Lung (tissue), 12 donors: ENCODE measurements around the gene ARHGAP19. TPM values are rescaled to one million over a fixed set of nuclear protein-coding genes. Genes with fewer than 3 reads are reported as not detected.
A peak's percentile ranks its signal among the peaks of the same experiment; 100 is the strongest.

Experiments used
- ATAC-seq: fragments of 200-7000 bp; cut with Tn5 transposase; one replicate; pipeline ENCODE4 v1.9.1; 2020; ENCODE audit warnings: moderate number of reproducible peaks; ENCODE audit not compliant: insufficient read depth, low FRiP score
- DNase-seq, 3 donors: peaks; one replicate each; pipeline ENCODE4 v3.0.0-alpha.2; 2013 to 2017
- H3K27ac ChIP-seq, 2 donors: one replicate each; pipeline ENCODE4 v1.5.1; 2013; ENCODE audit warnings: mild to moderate bottlenecking in 2 of 2, moderate library complexity in 2 of 2, control low read depth in 1 of 2, inconsistent platforms in 1 of 2, low read depth in 1 of 2, low read length in 1 of 2
- H3K27me3 ChIP-seq, 3 donors: one replicate each; pipeline ENCODE4 v1.5.1; 2013; ENCODE audit warnings: low read length in 2 of 3; ENCODE audit not compliant: control insufficient read depth in 3 of 3, insufficient read depth in 3 of 3
- H3K36me3 ChIP-seq, 4 donors: one replicate each; pipeline ENCODE4 v1.5.1; 2013; ENCODE audit warnings: low read length in 4 of 4, mild to moderate bottlenecking in 1 of 4, moderate library complexity in 1 of 4; ENCODE audit not compliant: control insufficient read depth in 4 of 4, insufficient read depth in 4 of 4
- H3K4me1 ChIP-seq, 5 donors: one replicate each; pipeline ENCODE4 v1.5.1; 2013; ENCODE audit warnings: low read length in 5 of 5, mild to moderate bottlenecking in 2 of 5, moderate library complexity in 1 of 5; ENCODE audit not compliant: control insufficient read depth in 5 of 5, insufficient read depth in 5 of 5
- H3K4me3 ChIP-seq: one replicate; pipeline ENCODE4 v1.5.1; 2013; ENCODE audit warnings: mild to moderate bottlenecking, control low read depth, moderate library complexity
- H3K9ac ChIP-seq, 2 donors: one replicate each; pipeline ENCODE4 v1.5.1; 2013; ENCODE audit warnings: low read length in 2 of 2, control low read depth in 1 of 2; ENCODE audit not compliant: insufficient read depth in 1 of 2
- H3K9me3 ChIP-seq, 4 donors: one replicate each; pipeline ENCODE4 v1.5.1; 2013; ENCODE audit warnings: low read length in 3 of 4, mild to moderate bottlenecking in 1 of 4, moderate library complexity in 1 of 4; ENCODE audit not compliant: control insufficient read depth in 4 of 4, insufficient read depth in 3 of 4
- CTCF ChIP-seq: IDR thresholded peaks from 2 replicates; pipeline ENCODE4 v1.5.1; 2012; ENCODE audit warnings: mild to moderate bottlenecking; ENCODE audit errors: control extremely low read depth, extremely low read depth
- WGBS, 2 donors: extraction: QIAGEN DNeasy Blood & Tissue Kit; methylation state at CpG; one replicate each; pipeline ENCODE4 v1.1.7; 2013; 5-methylcytosine and 5-hydroxymethylcytosine counted together
- polyA plus RNA-seq, 2 donors: library from polyadenylated mRNA; stranded (reverse); fragments of 200-250 nt; gene quantifications; one replicate each; pipeline ENCODE4 v1.2.1, GENCODE V29; 2013
- total RNA-seq, 2 donors: library from RNA; depleted of rRNA in 1 of 2; stranded (reverse); fragments of >200 nt in 1 of 2; gene quantifications; one replicate each; pipeline ENCODE4 v1.2.1, GENCODE V29; 2014 to 2021
- donor health status: control.
- donor health status: control.
- donor health status: Bipolar disorder and iron deficiency.
- donor health status: healthy.
- donor health status: DM: yes; HTN: yes; CAD: no.

The ARHGAP19 gene
- total and polyA plus RNA-seq, 4 donors = 1.9 to 20.4 (median 8.5) TPM

GRCh38 chr10:97261183-97261582, 31.3 kb downstream of the ARHGAP19 start:
- no peaks in the 10 kb centered on the region for H3K27me3 ChIP-seq
- H3K9me3 ChIP-seq = no peaks in the 10 kb centered on the region
- no peak for DNase-seq
- H3K4me3 ChIP-seq = no peak overlapping the region
- WGBS, 2 donors = 82 to 91% methylated on average over 2 of the region's 2 CpGs
- no peak overlapping the region for H3K9ac ChIP-seq
- H3K27ac ChIP-seq = no peak overlapping the region
- no peak for TF ChIP-seq CTCF
- peaks cover 5 to 26% (median 13%) of the 10 kb centered on the region in 4 donors for H3K36me3 ChIP-seq
- no peaks in the 10 kb centered on the region for H3K4me1 ChIP-seq
- no peak for ATAC-seq

DNA sequence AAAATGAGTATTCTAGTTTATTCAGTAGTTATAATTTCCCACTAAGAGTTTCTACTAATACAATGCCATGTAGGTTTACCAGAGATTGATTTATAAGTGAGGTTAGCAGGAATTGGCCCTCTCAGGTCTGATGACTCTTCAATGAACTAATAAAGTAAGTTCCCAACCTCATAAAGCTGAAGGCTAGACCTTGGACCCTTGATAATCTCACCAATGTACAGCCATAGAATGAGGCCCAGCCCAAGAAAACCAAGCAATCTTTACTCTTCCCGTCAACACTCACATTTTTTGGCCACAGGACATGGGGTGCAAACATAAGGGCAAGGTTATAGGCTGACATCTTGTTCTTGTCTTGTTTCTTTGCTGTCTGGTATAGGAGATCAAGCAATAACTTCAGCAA, 33.3 kb downstream of the ARHGAP19 start:
- TF ChIP-seq CTCF = no peak
- Histone ChIP-seq H3K27ac (no peak overlapping the region), H3K9me3 (no peaks in the 10 kb centered on the region), H3K9ac (no peak overlapping the region), H3K4me3 (no peak overlapping the region), H3K36me3 (peaks cover 10 to 40% (median 17%) of the 10 kb centered on the region in 4 donors), H3K4me1 (no peaks in the 10 kb centered on the region), H3K27me3 (no peaks in the 10 kb centered on the region)
- no peak for ATAC-seq
- no peak for DNase-seq
- 96 to 100% methylated on average over 1 of the region's 1 CpG for WGBS, 2 donors

- H3K9ac ChIP-seq = no peak overlapping the region
- DNase-seq (no peak), ATAC-seq (no peak)
- H3K4me3 ChIP-seq = no peak overlapping the region
- TF ChIP-seq CTCF = no peak
- H3K4me1 ChIP-seq = no peaks in the 10 kb centered on the region
- peak overlapping the region in 1 of 2 donors; percentile 21 for H3K27ac ChIP-seq
- peaks cover 7 to 36% (median 16%) of the 10 kb centered on the region in 4 donors for H3K36me3 ChIP-seq
- 52 to 56% methylated on average over 1 of the region's 1 CpG for WGBS, 2 donors
- H3K9me3 ChIP-seq = no peaks in the 10 kb centered on the region
- no peaks in the 10 kb centered on the region for H3K27me3 ChIP-seq
Observed at GRCh38 chr10:97256356-97256755, 36.1 kb downstream of the ARHGAP19 start.

GRCh38 chr10:97255512-97256293, 36.7 kb downstream of the ARHGAP19 start:
- H3K36me3 ChIP-seq = peaks cover 7 to 36% (median 17%) of the 10 kb centered on the region in 4 donors
- no peaks in the 10 kb centered on the region for H3K27me3 ChIP-seq
- no peaks in the 10 kb centered on the region for H3K4me1 ChIP-seq
- no peaks in the 10 kb centered on the region for H3K9me3 ChIP-seq
- WGBS, 2 donors = 80 to 87% methylated on average over 5 of the region's 5 CpGs
- DNase-seq (no peak), ATAC-seq (no peak)
- TF ChIP-seq CTCF = no peak
- H3K4me3 ChIP-seq = no peak overlapping the region
- H3K9ac ChIP-seq = no peak overlapping the region
- peak overlapping the region in 1 of 2 donors; percentile 21 for H3K27ac ChIP-seq
